HEK293 (cell line): ENCODE measurements around the gene B3GAT1.
A peak's percentile ranks its signal among the peaks of the same experiment; 100 is the strongest.

Source experiments
- CTCF ChIA-PET: fragments of 350-600 bp; formaldehyde crosslinking; extraction: SDS; loops from one replicate; lab custom pipeline; 2021; ENCODE audit warnings: antibody characterized with exemption; lab: Yijun Ruan, JAX
- POLR2A ChIA-PET: fragments of 300-600 bp; formaldehyde crosslinking; extraction: SDS; loops from one replicate; lab custom pipeline; 2020; ENCODE audit warnings: antibody characterized with exemption, inconsistent platforms; lab: Yijun Ruan, JAX
- H3K27ac ChIP-seq: fragments of 200-500 bp; sonication (Bioruptor generic); 2 replicates; pipeline ENCODE4 v1.5.1; 2014; ENCODE audit warnings: low read depth, low read length, control low read depth, inconsistent platforms; ENCODE audit errors: extremely low read depth
- H3K36me3 ChIP-seq, 2 experiments: fragments of 200-500 bp in 1 of 2; sonication (Bioruptor generic) in 1 of 2; 1 replicate in 1 of 2; 2 replicates in 1 of 2; pipeline ENCODE4 v1.5.1; 2014 to 2017; ENCODE audit warnings: inconsistent platforms in 2 of 2, low read length in 2 of 2; ENCODE audit not compliant: control insufficient read depth in 2 of 2, insufficient read depth in 1 of 2
- H3K4me1 ChIP-seq: fragments of 200-500 bp; sonication (Bioruptor generic); 2 replicates; pipeline ENCODE4 v1.5.1; 2014; ENCODE audit warnings: mild to moderate bottlenecking, low read length, inconsistent platforms; ENCODE audit not compliant: control insufficient read depth, insufficient read depth
- H3K4me3 ChIP-seq: 2 replicates; pipeline ENCODE4 v1.5.1; 2011; ENCODE audit warnings: low read depth, mild to moderate bottlenecking, control low read depth, low read length, moderate library complexity
- H3K9me3 ChIP-seq: fragments of 200-500 bp; sonication (Bioruptor generic); 2 replicates; pipeline ENCODE4 v1.5.1; 2014; ENCODE audit warnings: low read depth, low read length, inconsistent platforms; ENCODE audit not compliant: control insufficient read depth, insufficient read depth
- GLIS1 ChIP-seq: fragments of 450-650 bp; formaldehyde crosslinking; IDR thresholded peaks from 2 replicates; pipeline ENCODE4 v1.5.1; 2016; ENCODE audit warnings: missing biosample characterization, missing genetic modification characterization
- KLF9 ChIP-seq: fragments of 450-650 bp; formaldehyde crosslinking; IDR thresholded peaks from 2 replicates; pipeline ENCODE4 v1.5.1; 2016; ENCODE audit warnings: missing biosample characterization, missing genetic modification characterization, low read depth
- PRDM1 ChIP-seq: fragments of 450-650 bp; formaldehyde crosslinking; IDR thresholded peaks from 2 replicates; pipeline ENCODE4; 2016; ENCODE audit warnings: missing biosample characterization, missing genetic modification characterization
- ZBTB17 ChIP-seq: fragments of 450-650 bp; formaldehyde crosslinking; IDR thresholded peaks from 2 replicates; pipeline ENCODE4 v1.5.1; 2016; ENCODE audit warnings: missing biosample characterization, missing genetic modification characterization
- ZBTB21 ChIP-seq: fragments of 450-650 bp; formaldehyde crosslinking; IDR thresholded peaks from 2 replicates; pipeline ENCODE4 v1.5.1; 2017; ENCODE audit warnings: missing biosample characterization, missing genetic modification characterization
- ZFP37 ChIP-seq: fragments of 450-650 bp; formaldehyde crosslinking; IDR thresholded peaks from 2 replicates; pipeline ENCODE4 v1.5.1; 2016; ENCODE audit warnings: missing biosample characterization, missing genetic modification characterization
- ZFP69B ChIP-seq: fragments of 450-650 bp; formaldehyde crosslinking; IDR thresholded peaks from 2 replicates; pipeline ENCODE4 v1.5.1; 2016; ENCODE audit warnings: missing biosample characterization, missing genetic modification characterization
- ZNF138 ChIP-seq: fragments of 450-650 bp; formaldehyde crosslinking; IDR thresholded peaks from 2 replicates; pipeline ENCODE4 v1.5.1; 2016; ENCODE audit warnings: missing biosample characterization, missing genetic modification characterization, borderline replicate concordance
- ZNF202 ChIP-seq: fragments of 450-650 bp; formaldehyde crosslinking; IDR thresholded peaks from 2 replicates; pipeline ENCODE4 v1.5.1; 2016; ENCODE audit warnings: missing biosample characterization, missing genetic modification characterization, borderline replicate concordance
- ZNF214 ChIP-seq: fragments of 450-650 bp; formaldehyde crosslinking; IDR thresholded peaks from 2 replicates; pipeline ENCODE4 v1.5.1; 2017; ENCODE audit warnings: missing biosample characterization, mild to moderate bottlenecking, missing genetic modification characterization, borderline replicate concordance
- ZNF404 ChIP-seq: fragments of 450-650 bp; formaldehyde crosslinking; IDR thresholded peaks from 2 replicates; pipeline ENCODE4 v1.5.1; 2017; ENCODE audit warnings: missing biosample characterization, missing genetic modification characterization
- ZNF501 ChIP-seq: fragments of 450-650 bp; formaldehyde crosslinking; IDR thresholded peaks from 2 replicates; pipeline ENCODE4 v1.5.1; 2016; ENCODE audit warnings: missing biosample characterization, missing genetic modification characterization
- ZNF561 ChIP-seq: fragments of 450-650 bp; IDR thresholded peaks from 2 replicates; pipeline ENCODE4 v1.5.1; 2018; ENCODE audit warnings: missing biosample characterization, missing genetic modification characterization, borderline replicate concordance
- ZNF571 ChIP-seq: fragments of 450-650 bp; formaldehyde crosslinking; IDR thresholded peaks from 2 replicates; pipeline ENCODE4 v1.5.0; 2017; ENCODE audit warnings: missing biosample characterization, missing genetic modification characterization
- ZNF600 ChIP-seq: fragments of 450-650 bp; formaldehyde crosslinking; IDR thresholded peaks from 2 replicates; pipeline ENCODE4 v1.5.1; 2016; ENCODE audit warnings: missing biosample characterization, missing genetic modification characterization
- ZNF654 ChIP-seq: fragments of 450-650 bp; formaldehyde crosslinking; IDR thresholded peaks from 2 replicates; pipeline ENCODE4 v1.5.1; 2016; ENCODE audit warnings: low read depth, missing biosample characterization, missing genetic modification characterization
- ZNF701 ChIP-seq: fragments of 450-650 bp; formaldehyde crosslinking; IDR thresholded peaks from 2 replicates; pipeline ENCODE4 v1.5.1; 2016; ENCODE audit warnings: missing biosample characterization, missing genetic modification characterization
- ZSCAN23 ChIP-seq: fragments of 450-650 bp; formaldehyde crosslinking; IDR thresholded peaks from 2 replicates; pipeline ENCODE4 v1.5.1; 2016; ENCODE audit warnings: missing biosample characterization, missing genetic modification characterization
- TF ChIP-seq, protein P1 (sequence below): fragments of 450-650 bp; formaldehyde crosslinking; IDR thresholded peaks from 2 replicates; pipeline ENCODE4 v1.5.1; 2017; ENCODE audit warnings: missing biosample characterization, missing genetic modification characterization
- TF ChIP-seq, protein P2 (sequence below): fragments of 450-650 bp; formaldehyde crosslinking; IDR thresholded peaks from 2 replicates; pipeline ENCODE4 v1.5.1; 2016; ENCODE audit warnings: missing biosample characterization, missing genetic modification characterization

Gene B3GAT1

DNA sequence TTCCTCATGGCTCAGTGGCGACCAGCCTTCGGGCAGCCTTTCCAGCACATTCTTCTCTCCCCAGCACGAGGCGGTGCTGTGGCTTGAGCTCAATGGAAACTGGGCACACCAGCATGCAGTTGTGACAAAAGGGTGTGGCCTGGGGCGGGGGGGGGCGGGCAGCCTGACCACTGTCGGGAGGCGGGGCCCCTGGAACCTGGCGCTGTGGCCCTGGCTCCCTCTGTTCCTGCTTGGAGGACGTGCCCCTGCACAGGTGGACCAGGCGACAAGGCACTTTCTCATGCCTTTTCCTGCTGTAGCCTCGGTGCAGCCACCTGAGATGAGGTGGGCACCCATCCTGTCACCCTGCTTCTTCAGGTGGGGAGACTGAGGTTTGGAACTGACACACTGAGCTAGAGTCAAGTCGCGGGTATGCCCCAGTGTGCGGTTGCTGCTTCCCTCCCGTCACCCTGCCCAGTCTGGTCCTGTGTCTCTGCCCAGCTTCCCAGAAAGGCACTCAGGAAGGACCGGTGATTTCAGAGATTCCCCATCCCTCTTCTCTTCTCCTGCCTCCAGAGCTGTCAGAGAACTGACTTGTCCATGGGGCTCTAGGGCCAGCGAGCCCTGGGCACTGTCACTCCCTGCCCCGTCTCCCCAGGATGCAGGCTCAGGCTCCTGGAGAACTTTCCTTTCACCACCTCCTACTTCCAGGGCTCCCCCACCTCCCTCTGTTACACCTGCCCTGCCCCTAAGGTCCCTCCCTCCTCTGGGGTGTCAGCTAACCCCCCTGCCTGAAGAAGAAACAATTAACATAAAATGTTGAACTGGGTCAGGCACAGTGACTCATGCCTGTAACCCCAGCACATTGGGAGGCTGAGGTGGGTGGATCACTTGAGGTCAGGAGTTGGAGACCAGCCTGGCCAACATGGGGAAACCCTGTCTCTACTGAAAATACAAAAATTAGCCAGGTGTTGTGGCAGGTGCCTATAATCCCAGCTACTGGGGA is 9.9 kb downstream of the B3GAT1 start:
- H3K4me1 ChIP-seq: no peaks in the 10 kb centered on the region
- H3K27ac ChIP-seq: no peak overlapping the region
- no peaks in the 10 kb centered on the region for H3K9me3 ChIP-seq
- H3K4me3 ChIP-seq: no peak overlapping the region
- TF ChIP-seq ZBTB21 (tag by site-specific recombination) (no peak), GLIS1 (tag by site-specific recombination) (peak; percentile 25; the same call in 1 of the 2 replicates)
- POLR2A ChIA-PET: no interaction called here
- no peaks in the 10 kb centered on the region for H3K36me3 ChIP-seq
- CTCF ChIA-PET: no interaction called here

DNA sequence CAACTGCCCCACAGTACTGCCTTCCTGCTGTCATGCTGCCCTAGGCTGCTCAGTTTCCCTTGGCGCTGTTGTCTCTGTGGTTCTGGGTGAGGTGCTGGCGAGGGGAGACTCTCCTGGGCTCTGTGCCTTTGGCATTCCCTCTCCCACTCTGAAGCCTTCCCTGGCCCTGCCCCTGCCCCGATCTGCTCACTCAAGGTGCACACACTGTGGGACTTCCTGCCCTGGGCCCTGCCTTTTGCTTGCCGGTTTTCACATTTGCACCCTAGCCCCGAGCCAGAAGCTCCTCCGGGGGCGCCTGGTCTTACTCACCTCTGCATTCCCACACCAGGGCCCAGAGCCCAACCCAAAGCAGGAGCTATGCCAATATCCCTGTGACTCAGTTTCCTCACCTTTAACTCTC is 12.0 kb downstream of the B3GAT1 start:
- POLR2A ChIA-PET: no interaction called here
- no peak overlapping the region for H3K27ac ChIP-seq
- H3K4me1 ChIP-seq: no peaks in the 10 kb centered on the region
- CTCF ChIA-PET: interaction anchor here (0.7 kb wide), 1 partner anchor 673 kb away, joined by 3 read pairs; no protein-coding TSS in a partner anchor
- no peak for TF ChIP-seq ZSCAN23 (tag by site-specific recombination)
- no peak for TF ChIP-seq ZNF404 (tag by site-specific recombination)
- TF ChIP-seq ZFP69B: no peak
- TF ChIP-seq ZBTB17 (tag by site-specific recombination): no peak
- H3K9me3 ChIP-seq: no peaks in the 10 kb centered on the region
- H3K4me3 ChIP-seq: no peak overlapping the region
- H3K36me3 ChIP-seq: no peaks in the 10 kb centered on the region

DNA sequence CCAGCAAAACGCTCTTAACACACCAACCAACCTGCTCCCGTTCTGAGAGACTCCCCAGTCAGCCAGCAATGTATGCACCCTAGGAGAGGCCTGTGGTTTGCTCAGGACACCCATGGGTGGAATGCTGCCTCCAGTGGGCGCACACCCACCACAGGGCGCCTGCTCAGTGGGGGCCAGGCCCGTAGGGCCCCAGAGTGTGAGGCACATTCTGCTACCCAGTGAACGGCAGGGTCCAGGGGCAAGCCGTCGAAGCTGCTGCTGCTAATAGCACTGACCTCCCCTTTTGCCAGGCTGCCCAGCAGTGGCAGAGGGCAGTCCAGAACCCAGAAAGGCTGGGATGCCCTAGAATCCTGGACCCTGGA is 12.8 kb downstream of the B3GAT1 start:
- H3K4me1 ChIP-seq: no peaks in the 10 kb centered on the region
- H3K4me3 ChIP-seq: no peak overlapping the region
- no peaks in the 10 kb centered on the region for H3K9me3 ChIP-seq
- H3K36me3 ChIP-seq: no peaks in the 10 kb centered on the region
- no peak for TF ChIP-seq PRDM1
- TF ChIP-seq ZNF202 (tag by site-specific recombination): no peak
- no peak for TF ChIP-seq ZNF138 (tag by site-specific recombination)
- no peak for TF ChIP-seq ZNF600
- no peak for TF ChIP-seq ZNF701 (tag by site-specific recombination)
- no peak for TF ChIP-seq ZNF654
- no peak for TF ChIP-seq ZFP37 (tag by site-specific recombination)
- TF ChIP-seq, protein P1, sequence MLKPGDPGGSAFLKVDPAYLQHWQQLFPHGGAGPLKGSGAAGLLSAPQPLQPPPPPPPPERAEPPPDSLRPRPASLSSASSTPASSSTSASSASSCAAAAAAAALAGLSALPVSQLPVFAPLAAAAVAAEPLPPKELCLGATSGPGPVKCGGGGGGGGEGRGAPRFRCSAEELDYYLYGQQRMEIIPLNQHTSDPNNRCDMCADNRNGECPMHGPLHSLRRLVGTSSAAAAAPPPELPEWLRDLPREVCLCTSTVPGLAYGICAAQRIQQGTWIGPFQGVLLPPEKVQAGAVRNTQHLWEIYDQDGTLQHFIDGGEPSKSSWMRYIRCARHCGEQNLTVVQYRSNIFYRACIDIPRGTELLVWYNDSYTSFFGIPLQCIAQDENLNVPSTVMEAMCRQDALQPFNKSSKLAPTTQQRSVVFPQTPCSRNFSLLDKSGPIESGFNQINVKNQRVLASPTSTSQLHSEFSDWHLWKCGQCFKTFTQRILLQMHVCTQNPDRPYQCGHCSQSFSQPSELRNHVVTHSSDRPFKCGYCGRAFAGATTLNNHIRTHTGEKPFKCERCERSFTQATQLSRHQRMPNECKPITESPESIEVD (tag by site-specific recombination): no peak
- TF ChIP-seq, protein P2, sequence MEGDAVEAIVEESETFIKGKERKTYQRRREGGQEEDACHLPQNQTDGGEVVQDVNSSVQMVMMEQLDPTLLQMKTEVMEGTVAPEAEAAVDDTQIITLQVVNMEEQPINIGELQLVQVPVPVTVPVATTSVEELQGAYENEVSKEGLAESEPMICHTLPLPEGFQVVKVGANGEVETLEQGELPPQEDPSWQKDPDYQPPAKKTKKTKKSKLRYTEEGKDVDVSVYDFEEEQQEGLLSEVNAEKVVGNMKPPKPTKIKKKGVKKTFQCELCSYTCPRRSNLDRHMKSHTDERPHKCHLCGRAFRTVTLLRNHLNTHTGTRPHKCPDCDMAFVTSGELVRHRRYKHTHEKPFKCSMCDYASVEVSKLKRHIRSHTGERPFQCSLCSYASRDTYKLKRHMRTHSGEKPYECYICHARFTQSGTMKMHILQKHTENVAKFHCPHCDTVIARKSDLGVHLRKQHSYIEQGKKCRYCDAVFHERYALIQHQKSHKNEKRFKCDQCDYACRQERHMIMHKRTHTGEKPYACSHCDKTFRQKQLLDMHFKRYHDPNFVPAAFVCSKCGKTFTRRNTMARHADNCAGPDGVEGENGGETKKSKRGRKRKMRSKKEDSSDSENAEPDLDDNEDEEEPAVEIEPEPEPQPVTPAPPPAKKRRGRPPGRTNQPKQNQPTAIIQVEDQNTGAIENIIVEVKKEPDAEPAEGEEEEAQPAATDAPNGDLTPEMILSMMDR (tag by site-specific recombination): no peak
- no peak for TF ChIP-seq KLF9
- no peak for TF ChIP-seq ZNF214
- TF ChIP-seq ZFP69B: no peak
- no peak for TF ChIP-seq ZNF571 (tag by site-specific recombination)
- no peak for TF ChIP-seq ZNF561 (tag by site-specific recombination)
- TF ChIP-seq ZNF501: no peak
- no peak overlapping the region for H3K27ac ChIP-seq
- CTCF ChIA-PET: interaction anchor here (0.7 kb wide), 1 partner anchor 673 kb away, joined by 3 read pairs; no protein-coding TSS in a partner anchor
- POLR2A ChIA-PET: no interaction called here
